Measurements from ENCODE around the gene TGFB1. TPM values are rescaled to one million over a fixed set of nuclear protein-coding genes. Genes with fewer than 3 reads are reported as not detected.

Gene TGFB1
- total and polyA plus RNA-seq, 9 of the 15 experiments (the other 6 are each of a cell fraction or from before 2014, with no cell fraction given), result 0.24 to 159 (median 17.2) TPM

DNA sequence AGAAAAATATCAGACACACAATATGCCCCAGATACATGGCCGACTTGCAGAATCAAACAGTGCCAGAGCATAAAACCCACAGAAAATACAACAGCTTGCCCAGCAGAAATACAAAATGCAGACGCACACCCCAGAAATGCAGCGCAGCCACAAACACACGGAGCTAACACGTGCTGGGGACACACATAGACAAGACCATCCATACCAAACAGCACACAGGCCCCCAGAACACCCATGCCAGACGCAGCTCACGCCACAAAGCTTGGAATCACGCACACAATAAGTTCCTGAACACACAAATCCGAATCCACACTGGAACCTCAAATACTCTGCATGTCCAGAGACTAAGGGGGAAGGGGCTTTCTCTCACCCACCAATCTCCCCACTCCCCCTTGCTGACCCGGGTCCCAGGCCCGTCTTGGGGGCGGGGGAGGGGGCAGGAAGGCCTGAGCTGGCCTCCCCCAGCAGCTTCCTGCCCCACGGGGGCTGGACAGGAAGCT, 26.6 kb downstream of the TGFB1 start:
- Histone ChIP-seq H3K27ac (ENCODE audit: extremely low read depth, low read depth, low read length) (peak overlapping the region; percentile 55), H2AFZ (ENCODE audit: low read depth, low read length) (no peak overlapping the region), H3K9me1 (ENCODE audit: control insufficient read depth, insufficient read depth, low read length) (peaks cover 9% of the 10 kb centered on the region), H3K79me2 (ENCODE audit: control insufficient read depth, insufficient read depth, low read length) (peaks cover 50% of the 10 kb centered on the region), H3K4me2 (ENCODE audit: insufficient read depth, low read length) (no peak overlapping the region), H3K9me3 (replicated peaks; ENCODE audit: control insufficient read depth, insufficient read depth, low read depth, low read length) (no peaks in the 10 kb centered on the region), H3K4me1 (replicated peaks in 1 of 2; ENCODE audit: control insufficient read depth in 2 of 2, insufficient read depth in 2 of 2, low read length in 2 of 2) (peaks cover 58 to 69% of the 10 kb centered on the region in 2 experiments), H4K20me1 (replicated peaks; ENCODE audit: control insufficient read depth, insufficient read depth, low read length) (peaks cover 3% of the 10 kb centered on the region), H3K9ac (ENCODE audit: insufficient read depth in 1 of 2, low read depth in 2 of 2, low read length in 2 of 2) (peak overlapping the region in 1 of 2 experiments; percentile 50; a peak in 1 of 4 replicates), H3K4me3 (no peak overlapping the region), H3K27me3 (ENCODE audit: control insufficient read depth in 2 of 2, insufficient read depth in 2 of 2, low read length in 2 of 2) (no peaks in the 10 kb centered on the region), H3K36me3 (ENCODE audit: control insufficient read depth, insufficient read depth, low read length) (peaks cover 75% of the 10 kb centered on the region)
- FAIRE-seq (no peak), DNase-seq (ENCODE audit: extremely low read depth in 1 of 4, low spot score in 3 of 4) (no peak), ATAC-seq (no peak)
- ChIA-PET CTCF (ENCODE audit: low intra/inter-chr PET ratio) (interaction anchor here (0.6 kb wide), 1 partner anchor 123 kb away, joined by 4 read pairs; no protein-coding TSS in a partner anchor), POLR2A (interaction anchor here (0.6 to 1.4 kb wide), 4 partner anchors 24 to 287 kb away, joined by 3 to 4 read pairs (median 4); no protein-coding TSS in a partner anchor)
- 79% methylated on average over 6 of the region's 13 CpGs for WGBS (ENCODE audit: insufficient coverage, low coverage, missing lambda C conversion rate)
- in situ Hi-C loops (cut with MboI) (no loop called here), intact Hi-C loops (cut with micrococcal nuclease) (loop anchor here (10.0 kb wide), 1 partner anchor 238 kb away; no protein-coding TSS in a partner anchor)
- BruUV-seq (replicated peaks), result no TSS peak
- TF ChIP-seq ZNF644 (tag; IDR thresholded peaks at IDR 0.05; ENCODE audit: low read depth) (no peak), SMARCE1 (IDR thresholded peaks at IDR 0.05) (no peak), ZNF197 (CRISPR knock-in tag; IDR thresholded peaks at IDR 0.05; ENCODE audit: low read depth) (no peak), SMAD1 (IDR thresholded peaks at IDR 0.05; ENCODE audit: low read depth, low read length, partially characterized antibody) (no peak), ZNF175 (CRISPR knock-in tag; IDR thresholded peaks at IDR 0.05; ENCODE audit: low read depth) (no peak), ETV6 (IDR thresholded peaks at IDR 0.05; ENCODE audit: borderline replicate concordance in 1 of 2, low read depth in 2 of 2, low read length in 1 of 2) (0 out of 4 replicates have a peak, but pooled peaks of 1 of the 2 experiments have one; percentile 7), ETV6 (CRISPR knock-in tag; IDR thresholded peaks at IDR 0.05; ENCODE audit: borderline replicate concordance) (no peak)
- TF ChIP-seq, protein P1, sequence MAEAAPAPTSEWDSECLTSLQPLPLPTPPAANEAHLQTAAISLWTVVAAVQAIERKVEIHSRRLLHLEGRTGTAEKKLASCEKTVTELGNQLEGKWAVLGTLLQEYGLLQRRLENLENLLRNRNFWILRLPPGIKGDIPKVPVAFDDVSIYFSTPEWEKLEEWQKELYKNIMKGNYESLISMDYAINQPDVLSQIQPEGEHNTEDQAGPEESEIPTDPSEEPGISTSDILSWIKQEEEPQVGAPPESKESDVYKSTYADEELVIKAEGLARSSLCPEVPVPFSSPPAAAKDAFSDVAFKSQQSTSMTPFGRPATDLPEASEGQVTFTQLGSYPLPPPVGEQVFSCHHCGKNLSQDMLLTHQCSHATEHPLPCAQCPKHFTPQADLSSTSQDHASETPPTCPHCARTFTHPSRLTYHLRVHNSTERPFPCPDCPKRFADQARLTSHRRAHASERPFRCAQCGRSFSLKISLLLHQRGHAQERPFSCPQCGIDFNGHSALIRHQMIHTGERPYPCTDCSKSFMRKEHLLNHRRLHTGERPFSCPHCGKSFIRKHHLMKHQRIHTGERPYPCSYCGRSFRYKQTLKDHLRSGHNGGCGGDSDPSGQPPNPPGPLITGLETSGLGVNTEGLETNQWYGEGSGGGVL (CRISPR knock-in tag; IDR thresholded peaks at IDR 0.05), result no peak
- TF ChIP-seq, protein P2, sequence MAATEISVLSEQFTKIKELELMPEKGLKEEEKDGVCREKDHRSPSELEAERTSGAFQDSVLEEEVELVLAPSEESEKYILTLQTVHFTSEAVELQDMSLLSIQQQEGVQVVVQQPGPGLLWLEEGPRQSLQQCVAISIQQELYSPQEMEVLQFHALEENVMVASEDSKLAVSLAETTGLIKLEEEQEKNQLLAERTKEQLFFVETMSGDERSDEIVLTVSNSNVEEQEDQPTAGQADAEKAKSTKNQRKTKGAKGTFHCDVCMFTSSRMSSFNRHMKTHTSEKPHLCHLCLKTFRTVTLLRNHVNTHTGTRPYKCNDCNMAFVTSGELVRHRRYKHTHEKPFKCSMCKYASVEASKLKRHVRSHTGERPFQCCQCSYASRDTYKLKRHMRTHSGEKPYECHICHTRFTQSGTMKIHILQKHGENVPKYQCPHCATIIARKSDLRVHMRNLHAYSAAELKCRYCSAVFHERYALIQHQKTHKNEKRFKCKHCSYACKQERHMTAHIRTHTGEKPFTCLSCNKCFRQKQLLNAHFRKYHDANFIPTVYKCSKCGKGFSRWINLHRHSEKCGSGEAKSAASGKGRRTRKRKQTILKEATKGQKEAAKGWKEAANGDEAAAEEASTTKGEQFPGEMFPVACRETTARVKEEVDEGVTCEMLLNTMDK (IDR thresholded peaks at IDR 0.05; ENCODE audit: borderline replicate concordance, insufficient read depth, low read depth, low read length, poor library complexity, severe bottlenecking), result no peak
- TF ChIP-seq, protein P3, sequence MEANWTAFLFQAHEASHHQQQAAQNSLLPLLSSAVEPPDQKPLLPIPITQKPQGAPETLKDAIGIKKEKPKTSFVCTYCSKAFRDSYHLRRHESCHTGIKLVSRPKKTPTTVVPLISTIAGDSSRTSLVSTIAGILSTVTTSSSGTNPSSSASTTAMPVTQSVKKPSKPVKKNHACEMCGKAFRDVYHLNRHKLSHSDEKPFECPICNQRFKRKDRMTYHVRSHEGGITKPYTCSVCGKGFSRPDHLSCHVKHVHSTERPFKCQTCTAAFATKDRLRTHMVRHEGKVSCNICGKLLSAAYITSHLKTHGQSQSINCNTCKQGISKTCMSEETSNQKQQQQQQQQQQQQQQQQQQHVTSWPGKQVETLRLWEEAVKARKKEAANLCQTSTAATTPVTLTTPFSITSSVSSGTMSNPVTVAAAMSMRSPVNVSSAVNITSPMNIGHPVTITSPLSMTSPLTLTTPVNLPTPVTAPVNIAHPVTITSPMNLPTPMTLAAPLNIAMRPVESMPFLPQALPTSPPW (CRISPR knock-in tag; IDR thresholded peaks at IDR 0.05), result no peak; the same call in 1 of the 2 replicates
- TF ChIP-seq, protein P4, sequence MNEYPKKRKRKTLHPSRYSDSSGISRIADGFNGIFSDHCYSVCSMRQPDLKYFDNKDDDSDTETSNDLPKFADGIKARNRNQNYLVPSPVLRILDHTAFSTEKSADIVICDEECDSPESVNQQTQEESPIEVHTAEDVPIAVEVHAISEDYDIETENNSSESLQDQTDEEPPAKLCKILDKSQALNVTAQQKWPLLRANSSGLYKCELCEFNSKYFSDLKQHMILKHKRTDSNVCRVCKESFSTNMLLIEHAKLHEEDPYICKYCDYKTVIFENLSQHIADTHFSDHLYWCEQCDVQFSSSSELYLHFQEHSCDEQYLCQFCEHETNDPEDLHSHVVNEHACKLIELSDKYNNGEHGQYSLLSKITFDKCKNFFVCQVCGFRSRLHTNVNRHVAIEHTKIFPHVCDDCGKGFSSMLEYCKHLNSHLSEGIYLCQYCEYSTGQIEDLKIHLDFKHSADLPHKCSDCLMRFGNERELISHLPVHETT (CRISPR knock-in tag; conservative IDR thresholded peaks at IDR 0.05 in 1 of 2, IDR thresholded peaks at IDR 0.05 in 1 of 2), result no peak
